ENCODE measurements around the gene HNRNPC.
"Not testable (repeated sequence)": the region's sequence is repeated elsewhere in the genome, so short reads cannot be mapped to it uniquely, and the experiment has no call there.

DNA sequence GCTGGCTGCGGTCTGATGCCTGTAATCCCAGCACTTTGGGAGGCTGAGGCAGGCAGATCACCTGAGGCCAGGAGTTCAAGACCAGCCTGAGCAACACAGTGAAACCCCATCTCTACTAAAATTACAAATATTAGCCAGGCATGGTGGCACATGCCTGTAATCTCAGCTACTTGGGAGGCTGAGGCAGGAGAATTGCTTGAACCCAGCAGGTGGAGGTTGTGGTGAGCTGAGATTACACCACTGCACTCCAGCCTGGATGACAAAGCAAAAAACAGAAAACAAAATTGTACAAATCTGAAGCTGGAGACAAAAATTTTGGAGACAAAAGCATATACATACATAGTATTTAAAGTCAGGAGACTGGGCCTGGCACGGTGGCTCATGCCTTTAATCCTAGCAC, 17.3 kb upstream of the HNRNPC start:
- TF ChIP-seq, protein P1, sequence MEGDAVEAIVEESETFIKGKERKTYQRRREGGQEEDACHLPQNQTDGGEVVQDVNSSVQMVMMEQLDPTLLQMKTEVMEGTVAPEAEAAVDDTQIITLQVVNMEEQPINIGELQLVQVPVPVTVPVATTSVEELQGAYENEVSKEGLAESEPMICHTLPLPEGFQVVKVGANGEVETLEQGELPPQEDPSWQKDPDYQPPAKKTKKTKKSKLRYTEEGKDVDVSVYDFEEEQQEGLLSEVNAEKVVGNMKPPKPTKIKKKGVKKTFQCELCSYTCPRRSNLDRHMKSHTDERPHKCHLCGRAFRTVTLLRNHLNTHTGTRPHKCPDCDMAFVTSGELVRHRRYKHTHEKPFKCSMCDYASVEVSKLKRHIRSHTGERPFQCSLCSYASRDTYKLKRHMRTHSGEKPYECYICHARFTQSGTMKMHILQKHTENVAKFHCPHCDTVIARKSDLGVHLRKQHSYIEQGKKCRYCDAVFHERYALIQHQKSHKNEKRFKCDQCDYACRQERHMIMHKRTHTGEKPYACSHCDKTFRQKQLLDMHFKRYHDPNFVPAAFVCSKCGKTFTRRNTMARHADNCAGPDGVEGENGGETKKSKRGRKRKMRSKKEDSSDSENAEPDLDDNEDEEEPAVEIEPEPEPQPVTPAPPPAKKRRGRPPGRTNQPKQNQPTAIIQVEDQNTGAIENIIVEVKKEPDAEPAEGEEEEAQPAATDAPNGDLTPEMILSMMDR (IDR thresholded peaks at IDR 0.05), result not testable (repeated sequence)
- not testable (repeated sequence) for TF ChIP-seq ZFX (IDR thresholded peaks at IDR 0.05; ENCODE audit: borderline replicate concordance)

Data from 22Rv1 (cell line).